GM12865 (cell line): Measurements from ENCODE around the gene PPARA.

ENCODE experiments used
- DNase-seq: peaks from one replicate; pipeline ENCODE4 v3.0.0; 2010; ENCODE audit warnings: low read depth
- H3K4me3 ChIP-seq: 2 replicates; pipeline ENCODE4 v1.5.1; 2011; ENCODE audit warnings: mild to moderate bottlenecking, low read depth, low read length, control low read depth
- TF ChIP-seq, protein P1 (sequence below): IDR thresholded peaks from 2 replicates; pipeline ENCODE4 v1.5.1; 2011; ENCODE audit warnings: low read length, control low read depth, low read depth, inconsistent platforms; ENCODE audit not compliant: insufficient read depth; ENCODE audit errors: missing control alignments

Gene PPARA

DNA sequence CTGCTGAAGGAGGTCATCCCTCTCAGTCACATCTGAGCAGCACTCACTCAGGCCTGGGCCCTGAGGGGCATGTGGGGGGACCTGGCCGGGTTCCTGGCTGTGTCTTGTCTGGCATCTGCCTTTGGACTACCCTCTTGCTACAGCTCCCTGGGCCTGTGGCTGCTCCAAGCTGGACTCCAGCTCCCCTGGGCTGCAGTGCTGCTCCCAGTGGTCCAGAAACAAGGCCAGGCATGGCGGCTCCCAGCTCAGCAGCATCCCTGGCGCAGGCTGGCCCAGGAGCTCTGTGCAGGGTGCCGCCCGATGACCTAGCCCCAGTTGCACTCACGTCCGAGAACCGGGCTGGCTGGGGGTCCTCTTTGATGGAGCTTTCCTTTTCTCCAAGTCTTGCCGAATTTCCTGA, 94.4 kb downstream of the PPARA start:
- DNase-seq, result no peak
- H3K4me3 ChIP-seq, result no peak overlapping the region
- TF ChIP-seq, protein P1, sequence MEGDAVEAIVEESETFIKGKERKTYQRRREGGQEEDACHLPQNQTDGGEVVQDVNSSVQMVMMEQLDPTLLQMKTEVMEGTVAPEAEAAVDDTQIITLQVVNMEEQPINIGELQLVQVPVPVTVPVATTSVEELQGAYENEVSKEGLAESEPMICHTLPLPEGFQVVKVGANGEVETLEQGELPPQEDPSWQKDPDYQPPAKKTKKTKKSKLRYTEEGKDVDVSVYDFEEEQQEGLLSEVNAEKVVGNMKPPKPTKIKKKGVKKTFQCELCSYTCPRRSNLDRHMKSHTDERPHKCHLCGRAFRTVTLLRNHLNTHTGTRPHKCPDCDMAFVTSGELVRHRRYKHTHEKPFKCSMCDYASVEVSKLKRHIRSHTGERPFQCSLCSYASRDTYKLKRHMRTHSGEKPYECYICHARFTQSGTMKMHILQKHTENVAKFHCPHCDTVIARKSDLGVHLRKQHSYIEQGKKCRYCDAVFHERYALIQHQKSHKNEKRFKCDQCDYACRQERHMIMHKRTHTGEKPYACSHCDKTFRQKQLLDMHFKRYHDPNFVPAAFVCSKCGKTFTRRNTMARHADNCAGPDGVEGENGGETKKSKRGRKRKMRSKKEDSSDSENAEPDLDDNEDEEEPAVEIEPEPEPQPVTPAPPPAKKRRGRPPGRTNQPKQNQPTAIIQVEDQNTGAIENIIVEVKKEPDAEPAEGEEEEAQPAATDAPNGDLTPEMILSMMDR, result no peak

DNA sequence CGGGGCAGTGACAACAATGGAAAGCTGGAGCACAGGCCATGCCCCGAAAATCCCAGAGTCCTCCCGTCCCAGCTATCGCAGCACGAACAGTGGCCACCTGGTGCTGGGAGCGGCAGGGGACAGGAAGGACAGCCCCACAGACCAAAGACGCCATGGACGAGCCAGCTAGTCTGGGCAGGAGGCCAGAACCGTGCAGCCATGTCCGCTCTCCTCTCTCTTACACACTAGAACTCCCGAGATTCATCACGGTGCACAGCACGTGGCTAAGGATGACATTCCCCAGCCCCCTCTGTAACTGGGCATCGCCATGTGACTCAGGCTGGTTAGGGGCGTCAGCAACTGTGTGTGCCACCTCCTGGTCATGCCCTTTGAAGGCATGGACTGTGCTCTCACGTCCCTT, 95.2 kb downstream of the PPARA start:
- no peak for DNase-seq
- no peak overlapping the region for H3K4me3 ChIP-seq
- TF ChIP-seq, protein P1, result no peak

DNA sequence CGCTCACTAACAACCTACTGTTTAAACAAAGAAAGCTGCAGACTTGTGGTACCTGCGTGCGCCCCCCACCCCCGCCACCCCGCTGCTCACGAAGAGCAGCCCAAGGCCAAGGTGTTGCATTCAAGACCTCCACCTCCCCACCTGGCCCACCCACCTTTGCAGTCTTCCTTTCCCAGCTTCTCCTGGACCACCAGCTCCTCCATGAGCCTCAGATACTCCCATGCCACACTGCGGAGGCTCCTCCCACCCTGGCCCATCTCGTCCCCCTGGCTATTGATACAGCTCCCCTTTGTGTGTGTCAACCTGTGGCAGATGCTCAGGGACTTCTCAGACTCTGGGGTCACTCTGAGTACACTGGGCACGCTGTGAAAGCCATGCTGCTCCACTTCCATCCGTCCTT, 95.9 kb downstream of the PPARA start:
- TF ChIP-seq, protein P1, result no peak
- no peak for DNase-seq
- no peak overlapping the region for H3K4me3 ChIP-seq

DNA sequence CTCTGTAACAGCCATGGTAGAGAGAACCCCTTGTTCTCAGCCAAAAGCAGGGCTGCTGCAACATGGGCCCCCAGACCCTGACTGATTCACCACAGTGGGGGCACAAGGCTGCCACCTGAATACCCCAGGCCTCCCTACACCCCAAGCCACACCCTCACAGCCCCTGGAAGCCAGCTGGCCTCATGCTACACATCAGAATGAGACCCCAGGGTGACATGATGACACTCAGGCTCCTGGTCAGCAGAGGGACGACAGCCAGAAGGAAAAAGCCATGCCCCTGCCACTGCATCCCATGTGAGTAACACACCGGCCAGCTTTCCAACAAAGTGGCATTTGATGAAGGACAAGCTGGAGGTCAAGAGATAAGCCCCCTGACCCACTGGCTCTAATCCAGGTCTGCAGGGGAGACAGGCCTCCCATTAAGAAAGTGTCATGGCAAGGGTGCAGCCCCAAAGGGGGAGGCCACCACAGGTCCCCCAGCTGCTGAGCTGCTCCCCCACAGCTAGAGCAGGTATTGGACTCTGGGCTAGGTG, 97.2 kb downstream of the PPARA start:
- DNase-seq, result no peak
- no peak overlapping the region for H3K4me3 ChIP-seq
- TF ChIP-seq, protein P1, result no peak

DNA sequence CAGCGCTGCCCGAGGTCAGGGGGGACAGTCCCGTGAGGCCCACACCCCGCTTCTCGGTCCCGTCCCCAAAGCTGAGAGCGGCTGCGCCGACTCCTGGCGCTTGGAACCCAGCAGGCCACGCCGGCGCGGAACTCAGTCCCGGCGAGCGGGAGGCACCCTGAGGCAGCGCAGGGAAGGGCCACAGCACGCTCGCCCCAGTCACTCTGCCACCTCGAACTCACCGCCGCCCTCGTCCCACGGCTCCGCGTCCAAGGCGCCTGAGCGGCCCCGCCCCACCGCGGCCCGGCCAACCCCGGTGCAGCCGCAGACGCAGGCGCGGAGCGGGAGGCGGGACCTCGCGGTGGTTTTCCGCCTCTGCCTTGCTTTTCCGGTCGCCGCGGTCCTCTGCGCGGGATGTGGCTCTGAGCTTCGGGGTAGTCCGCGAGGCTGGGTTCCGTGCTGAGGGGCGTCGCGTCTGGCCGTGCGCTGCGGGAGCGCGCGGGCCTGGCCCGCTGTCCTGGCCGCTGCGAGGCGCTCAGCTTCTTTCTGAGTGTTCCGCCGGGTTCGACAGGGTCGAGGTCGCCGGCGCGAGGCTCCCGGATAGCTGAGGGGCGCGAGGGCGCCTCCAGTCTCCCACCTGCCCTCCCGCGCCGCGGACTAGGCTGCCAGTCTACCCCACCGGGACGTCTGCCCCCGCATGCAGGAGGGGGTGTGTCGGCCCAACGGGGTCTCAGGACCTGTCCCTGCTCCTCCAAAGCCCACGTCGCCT, 99.9 kb downstream of the PPARA start, which contains the start of gene CDPF1:
Gene CDPF1, minus strand, starts transcription at position 259 of the 748 bp plus-strand sequence. CDS start 2,009 bp downstream, outside the sequence.
- H3K4me3 ChIP-seq, result peak within 1 kb of the TSS; percentile 67
- DNase-seq, result peak; percentile 94
- TF ChIP-seq, protein P1, result no peak

DNA sequence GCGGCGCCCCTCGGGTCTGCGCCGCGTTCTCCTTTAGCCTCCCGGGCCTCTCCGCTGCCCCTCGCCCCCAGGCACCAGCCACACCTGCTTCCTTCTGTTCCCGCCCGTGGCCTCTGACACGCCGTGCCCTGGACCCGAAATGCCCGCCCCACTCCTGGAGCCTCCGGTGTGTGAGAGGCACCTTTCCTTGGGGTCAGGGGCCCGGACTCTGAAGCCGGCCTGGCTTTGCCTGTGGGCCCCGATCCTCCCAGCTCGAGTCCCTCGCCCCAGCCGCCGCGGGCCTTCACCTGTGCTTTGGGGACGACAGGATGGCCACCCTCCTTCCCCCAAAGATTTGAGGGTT, 100.4 kb downstream of the PPARA start:
- TF ChIP-seq, protein P1, result no peak
- peak overlapping the region; percentile 67 for H3K4me3 ChIP-seq
- DNase-seq, result no peak
